NCI-H345 treated with DMSO at 0.1 percent for 48 hours (cell line): ENCODE data around the gene PIEZO2.

ENCODE experiments used
- DNase-seq: peaks from one replicate; lab custom pipeline; 2025; ENCODE audit not compliant: unreplicated experiment; lab: John Stamatoyannopoulos, UW

Gene PIEZO2

DNA sequence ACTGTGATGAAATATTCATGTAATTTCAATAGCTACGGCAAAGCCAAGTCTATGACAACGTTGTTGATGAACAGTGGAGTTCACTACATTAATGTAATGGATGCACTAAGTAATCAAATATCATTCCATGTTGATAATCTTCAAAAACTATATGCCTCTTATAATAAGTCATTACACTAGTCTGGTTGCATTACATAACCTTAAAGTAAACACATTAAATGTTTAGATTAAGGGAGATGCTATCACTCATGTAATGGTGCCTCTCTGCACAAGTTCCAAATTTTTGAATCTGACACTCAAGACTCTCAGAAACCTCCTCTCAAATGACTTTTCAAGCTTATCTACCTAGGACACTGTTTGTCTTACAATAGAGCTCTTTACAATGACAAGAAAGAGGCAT lies 35.4 kb downstream of the PIEZO2 start:
- DNase-seq: no peak

- no peak for DNase-seq
Observed at GRCh38 chr18:11113046-11113548, 36.3 kb downstream of the PIEZO2 start.

- DNase-seq: no peak
Observed at GRCh38 chr18:11112286-11112685, 37.1 kb downstream of the PIEZO2 start.

DNA sequence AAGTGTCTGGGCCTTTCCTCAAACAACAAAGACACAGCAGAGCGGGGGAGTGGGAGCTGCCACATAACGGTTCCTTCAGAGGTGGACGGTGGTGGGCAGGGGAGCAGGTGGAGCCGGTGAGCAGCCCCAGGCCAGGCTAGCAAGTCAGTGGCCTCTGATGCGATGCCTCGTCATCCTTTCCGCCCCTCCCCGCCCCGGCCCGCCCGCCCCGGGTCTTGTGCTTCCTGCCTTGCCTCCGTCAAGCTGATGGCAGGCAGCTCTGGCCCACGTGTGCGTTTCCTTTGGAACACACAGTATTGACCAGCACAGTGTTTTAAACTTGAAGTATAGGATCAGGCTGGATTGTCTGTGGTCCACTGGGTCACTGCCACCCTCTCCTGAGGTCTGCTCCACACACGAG lies 38.9 kb downstream of the PIEZO2 start:
- no peak for DNase-seq

- DNase-seq: no peak
Observed at GRCh38 chr18:11108947-11109346, 40.4 kb downstream of the PIEZO2 start.

DNA sequence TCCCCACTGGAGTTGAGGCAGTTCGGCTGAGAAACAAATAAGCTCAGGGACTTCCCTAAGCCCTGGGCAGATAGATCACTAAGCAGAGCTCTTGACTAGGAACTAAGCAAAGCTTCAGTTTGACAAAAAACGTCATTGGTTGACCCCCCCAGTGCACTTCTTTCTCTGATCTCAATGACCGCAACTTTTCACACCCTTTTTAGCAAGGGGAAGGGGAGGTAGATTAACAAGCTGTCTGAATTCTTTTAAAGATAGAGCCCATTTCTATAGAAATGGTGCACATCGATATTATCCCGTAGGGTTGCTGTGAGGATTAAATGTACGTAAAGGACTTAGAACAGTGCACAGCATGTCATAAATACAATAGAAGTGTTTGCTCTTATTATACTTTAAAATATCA lies 42.5 kb downstream of the PIEZO2 start:
- no peak for DNase-seq

- DNase-seq: no peak
Observed at GRCh38 chr18:11105463-11105862, 43.9 kb downstream of the PIEZO2 start.

DNA sequence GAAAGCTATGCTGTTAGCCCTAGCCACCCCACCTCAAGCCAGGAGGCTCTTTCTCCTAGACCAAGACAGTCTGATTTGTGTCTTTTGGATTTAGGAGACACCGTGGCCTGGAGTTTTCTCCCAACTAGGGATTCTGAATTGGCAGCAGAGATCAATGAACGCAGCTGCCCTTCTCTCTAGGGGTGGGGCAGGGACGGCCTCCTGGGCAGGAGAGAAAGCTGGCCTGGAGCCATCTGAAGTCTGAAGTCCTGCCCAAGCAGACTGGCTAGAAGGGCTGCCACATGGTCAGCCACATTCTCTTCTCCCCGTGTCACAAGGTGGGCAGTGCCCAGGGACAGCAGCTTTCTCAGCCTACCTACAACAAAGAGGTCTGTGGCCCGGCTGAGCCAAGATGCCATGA lies 45.1 kb downstream of the PIEZO2 start:
- no peak for DNase-seq

GRCh38 chr18:11096839-11097750 lies 52.3 kb downstream of the PIEZO2 start:
- no peak for DNase-seq

- no peak for DNase-seq
Observed at GRCh38 chr18:11096411-11096810, 53.0 kb downstream of the PIEZO2 start.

DNA sequence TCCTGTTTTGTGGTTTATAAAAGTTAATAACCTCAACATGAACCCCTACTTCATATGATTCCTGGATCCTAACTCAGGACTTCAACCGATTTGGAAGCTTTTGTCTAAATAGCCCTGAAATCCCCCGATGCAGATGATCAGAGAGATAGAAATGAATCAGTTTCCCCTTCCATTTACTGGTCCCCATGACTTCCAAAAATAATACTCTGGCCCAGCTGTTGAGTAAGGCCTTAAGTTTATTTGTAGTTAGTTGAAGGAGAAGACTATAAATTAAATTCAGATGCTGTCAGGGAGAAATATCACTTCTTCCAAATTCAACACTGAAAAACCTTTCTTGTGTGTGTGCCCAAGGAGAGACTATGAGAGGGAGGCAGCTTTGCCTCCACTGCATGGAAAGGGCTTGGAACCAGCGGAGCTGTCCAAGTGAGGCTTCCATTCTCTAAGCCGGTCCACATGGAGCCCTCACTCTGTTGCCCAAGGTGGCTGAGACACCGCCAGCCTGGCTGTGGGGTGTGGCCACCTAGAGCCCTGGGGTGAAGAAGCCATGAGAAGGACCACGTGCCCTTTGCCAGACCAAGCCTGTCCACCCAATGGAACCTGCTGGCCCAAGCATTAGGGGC lies 53.6 kb downstream of the PIEZO2 start:
- DNase-seq: no peak

GRCh38 chr18:11095211-11095610 lies 54.2 kb downstream of the PIEZO2 start:
- DNase-seq: no peak

DNA sequence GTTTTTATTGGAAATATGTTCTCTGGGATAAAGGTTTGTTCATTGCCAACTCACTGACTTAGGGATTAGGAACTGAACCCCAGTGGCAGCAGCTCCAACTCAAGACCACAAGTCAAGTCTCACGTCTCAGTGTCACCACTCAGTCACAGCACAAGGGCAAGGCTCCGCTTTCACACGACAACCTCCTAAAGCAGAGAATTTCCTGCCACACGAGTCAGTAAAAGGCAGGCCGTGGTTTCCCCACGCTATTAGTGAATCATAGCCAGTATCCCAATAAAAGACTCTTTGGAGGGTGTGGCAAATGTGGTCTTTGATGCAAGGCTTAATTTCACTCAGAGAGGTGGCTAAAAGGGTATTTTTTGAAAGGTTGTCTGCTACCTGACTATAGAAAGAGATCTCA lies 57.6 kb downstream of the PIEZO2 start:
- no peak for DNase-seq

- DNase-seq: no peak
Observed at GRCh38 chr18:11089931-11090715, 59.2 kb downstream of the PIEZO2 start.

DNA sequence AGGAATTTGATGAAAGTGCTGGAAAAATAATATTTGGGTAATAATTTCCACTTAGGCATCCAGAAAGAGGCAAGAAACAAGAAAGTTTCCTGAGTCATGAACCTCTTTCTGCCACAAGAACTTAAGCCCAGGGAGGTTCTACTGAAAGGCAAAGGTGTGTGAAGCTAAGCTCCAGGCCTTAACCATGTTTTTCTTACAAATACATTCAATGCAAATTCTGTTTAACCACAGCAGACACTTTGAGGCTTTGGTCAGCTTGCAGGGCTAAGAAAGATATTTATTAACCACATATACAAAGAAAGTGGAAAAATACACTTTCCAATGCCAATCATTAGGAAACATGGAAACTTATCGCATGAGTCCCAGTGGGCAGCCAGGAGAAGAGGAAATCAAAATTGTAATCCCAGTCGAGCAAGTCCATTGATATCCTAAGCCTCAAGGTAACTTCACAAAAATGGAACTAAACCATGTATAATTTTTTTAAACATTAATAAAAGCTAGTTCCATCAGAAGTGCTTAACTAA lies 68.3 kb downstream of the PIEZO2 start:
- DNase-seq: no peak

DNA sequence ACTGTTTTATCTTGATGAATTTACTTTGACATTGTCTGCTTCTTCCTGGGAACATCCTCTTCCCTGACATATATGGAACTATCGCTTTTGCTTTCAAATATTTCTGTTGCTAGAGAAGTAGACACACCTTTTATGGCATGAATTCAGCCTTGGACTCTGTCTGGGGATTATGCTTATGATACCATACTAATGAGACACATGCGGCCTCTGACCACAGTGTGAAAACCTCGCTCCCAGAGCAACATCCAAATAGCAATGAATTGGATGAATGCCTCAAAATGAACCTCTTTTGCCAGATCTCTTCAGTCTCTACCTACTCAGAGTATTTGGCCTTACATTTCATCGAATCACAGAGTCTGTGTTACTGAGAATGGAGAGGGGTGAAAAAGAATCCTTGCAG lies 70.9 kb downstream of the PIEZO2 start:
- DNase-seq: no peak

DNA sequence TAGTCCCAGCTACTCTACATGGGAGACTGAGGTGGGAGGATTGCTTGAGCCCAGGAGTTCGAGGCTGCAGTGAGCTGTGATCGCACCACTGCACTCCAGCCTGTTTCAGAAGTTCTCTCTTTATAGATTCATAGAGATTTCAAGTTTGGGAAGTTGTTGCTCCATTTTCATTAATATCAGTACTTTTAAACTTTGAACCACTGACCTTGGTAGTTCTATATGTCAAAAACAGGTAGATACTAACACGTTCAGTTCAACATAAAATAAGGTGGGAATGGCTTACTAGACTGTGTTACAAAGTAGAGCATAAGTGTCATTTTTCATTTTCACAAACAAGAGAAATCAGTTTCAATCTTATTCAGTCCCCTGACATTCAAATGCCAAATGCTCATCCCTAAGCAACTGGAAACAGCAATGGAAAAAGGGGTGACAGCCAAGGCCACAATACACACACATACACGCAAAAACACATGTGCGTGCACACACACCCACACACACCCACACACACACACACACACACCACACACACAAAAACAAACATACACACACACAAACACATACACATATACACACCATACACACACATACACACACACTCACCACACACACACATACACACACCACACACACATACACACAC lies 71.7 kb downstream of the PIEZO2 start:
- no peak for DNase-seq

- peak; percentile 85 for DNase-seq
Observed at GRCh38 chr18:11074889-11075288, 74.5 kb downstream of the PIEZO2 start.

GRCh38 chr18:11073971-11074370 lies 75.4 kb downstream of the PIEZO2 start:
- DNase-seq: no peak

GRCh38 chr18:11072632-11073031 lies 76.7 kb downstream of the PIEZO2 start:
- no peak for DNase-seq

DNA sequence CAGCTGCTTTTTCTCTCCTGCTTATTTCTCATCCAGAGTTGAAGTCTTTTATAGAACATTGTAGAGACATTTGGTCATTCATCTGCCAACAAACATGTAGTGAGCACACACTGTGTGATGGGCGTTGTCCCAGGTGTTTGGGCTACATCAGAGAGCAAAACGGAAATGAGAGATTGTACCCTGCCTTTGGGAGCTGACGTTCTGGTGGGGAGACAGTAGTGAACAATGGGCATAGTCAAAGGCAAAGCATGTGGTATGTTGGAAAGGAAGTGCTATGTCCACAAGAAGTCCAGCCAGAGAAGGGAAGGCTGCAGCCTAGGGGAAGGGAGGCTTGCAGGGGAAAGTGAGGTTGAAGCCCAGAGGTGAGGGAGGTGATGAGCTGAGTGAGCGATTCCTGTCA lies 78.1 kb downstream of the PIEZO2 start:
- DNase-seq: no peak
